HepG2 (cell line): ENCODE measurements around the gene PLXNC1. TPM values are rescaled to one million over a fixed set of nuclear protein-coding genes. Genes with fewer than 3 reads are reported as not detected.

Experiments used
- ATF7-NPFF ChIP-seq: sonication (generic); formaldehyde crosslinking; IDR thresholded peaks from 2 replicates; pipeline ENCODE4 v1.8.1; 2023; ENCODE audit warnings: mild to moderate bottlenecking, low read depth, missing genetic modification reagents, moderate library complexity
- FOXO1 ChIP-seq: sonication (generic); formaldehyde crosslinking; IDR thresholded peaks from 2 replicates; pipeline ENCODE4 v1.4.0; 2020; ENCODE audit warnings: missing genetic modification reagents
- GABPB1 ChIP-seq: IDR thresholded peaks from 2 replicates; pipeline ENCODE4 v1.6.1; 2016; ENCODE audit warnings: mild to moderate bottlenecking, missing genetic modification reagents, moderate library complexity, missing compliant biosample characterization
- HNF1B ChIP-seq: sonication (generic); formaldehyde crosslinking; IDR thresholded peaks from 2 replicates; pipeline ENCODE4 v1.5.1; 2020; ENCODE audit warnings: mild to moderate bottlenecking, moderate library complexity, missing genetic modification reagents
- HNRNPL ChIP-seq: fragments of 200-400 bp; formaldehyde crosslinking; IDR thresholded peaks from 2 replicates; pipeline ENCODE4 v1.6.1; 2017; ENCODE audit warnings: mild to moderate bottlenecking, low read depth, low read length
- KDM4B ChIP-seq: sonication (generic); formaldehyde crosslinking; IDR thresholded peaks from 2 replicates; pipeline ENCODE4 v1.4.0; 2020; ENCODE audit warnings: missing genetic modification reagents
- MYC ChIP-seq: sonication (generic); formaldehyde crosslinking; IDR thresholded peaks from 2 replicates; pipeline ENCODE4 v1.9.0; 2021; ENCODE audit warnings: missing genetic modification reagents, borderline replicate concordance
- MYPOP ChIP-seq: sonication (generic); formaldehyde crosslinking; IDR thresholded peaks from 2 replicates; pipeline ENCODE4 v1.8.1; 2023; ENCODE audit warnings: mild to moderate bottlenecking, moderate library complexity, missing genetic modification reagents
- PATZ1 ChIP-seq: sonication (generic); formaldehyde crosslinking; IDR thresholded peaks from 2 replicates; pipeline ENCODE4 v1.4.0; 2020; ENCODE audit warnings: missing genetic modification reagents
- PBX2 ChIP-seq: IDR thresholded peaks from 2 replicates; pipeline ENCODE4 v1.6.1; 2016; ENCODE audit warnings: control low read depth
- PCBP2 ChIP-seq: fragments of 200-400 bp; formaldehyde crosslinking; optimal IDR thresholded peaks from 2 replicates; pipeline ENCODE3; 2018; ENCODE audit warnings: low read length, low read depth; ENCODE audit not compliant: poor library complexity, severe bottlenecking
- SNAPC2 ChIP-seq: sonication (generic); formaldehyde crosslinking; IDR thresholded peaks from 2 replicates; pipeline ENCODE4 v1.8.1; 2022; ENCODE audit warnings: mild to moderate bottlenecking, missing genetic modification reagents
- SOX6 ChIP-seq, 2 experiments: fragments of 450-650 bp in 1 of 2; sonication (generic) in 1 of 2; formaldehyde crosslinking in 1 of 2; IDR thresholded peaks; 2 replicates each; pipeline versions ENCODE4 v1.4.0 to v1.6.1; 2017 to 2020; ENCODE audit warnings: antibody characterized with exemption in 1 of 2, mild to moderate bottlenecking in 1 of 2, missing genetic modification reagents in 1 of 2
- TBX3 ChIP-seq: fragments of 450-650 bp; IDR thresholded peaks from 2 replicates; pipeline ENCODE4 v1.6.1; 2017; ENCODE audit warnings: antibody characterized with exemption, mild to moderate bottlenecking, inconsistent platforms, borderline replicate concordance
- ZMAT3 ChIP-seq: sonication (generic); formaldehyde crosslinking; conservative IDR thresholded peaks from 2 replicates; pipeline ENCODE4 v1.7.0; 2021; ENCODE audit warnings: missing genetic modification reagents
- ZNF10 ChIP-seq: sonication (generic); formaldehyde crosslinking; IDR thresholded peaks from 2 replicates; pipeline ENCODE4 v1.4.0; 2020; ENCODE audit warnings: mild to moderate bottlenecking, low read depth, missing genetic modification reagents, borderline replicate concordance
- ZNF510 ChIP-seq: sonication (generic); formaldehyde crosslinking; IDR thresholded peaks from 2 replicates; pipeline ENCODE4 v1.4.0; 2020; ENCODE audit warnings: low read depth, mild to moderate bottlenecking, missing genetic modification reagents
- ZNF768 ChIP-seq: sonication (generic); formaldehyde crosslinking; IDR thresholded peaks from 2 replicates; pipeline ENCODE4 v1.4.0; 2020; ENCODE audit warnings: missing genetic modification reagents
- ZNF800 ChIP-seq: sonication (generic); formaldehyde crosslinking; IDR thresholded peaks from 2 replicates; pipeline ENCODE4 v1.4.0; 2020; ENCODE audit warnings: missing genetic modification reagents
- ZNF839 ChIP-seq: sonication (generic); formaldehyde crosslinking; IDR thresholded peaks from 2 replicates; pipeline ENCODE4 v1.4.0; 2020; ENCODE audit warnings: missing genetic modification reagents, mild to moderate bottlenecking, borderline replicate concordance
- ZNF841 ChIP-seq: sonication (generic); formaldehyde crosslinking; IDR thresholded peaks from 2 replicates; pipeline ENCODE4 v1.8.1; 2023; ENCODE audit warnings: missing genetic modification reagents, borderline replicate concordance
- polyA plus RNA-seq, 8 experiments: library from polyadenylated mRNA; depleted of rRNA in 3 of 8; stranded (reverse) in 7 of 8; unstranded in 1 of 8; fragments of >200 nt; fragmentation: Illumina TruSeq in 4 of 8; extraction: Trizol in 4 of 8; gene quantifications; 2 replicates each; pipeline versions ENCODE4 v1.2.1 to v1.2.3, GENCODE V29; 2011 to 2016; ENCODE audit warnings: low read depth in 4 of 8, missing spikeins in 1 of 8, mixed read lengths in 1 of 8; ENCODE audit not compliant: insufficient read depth in 1 of 8
- total RNA-seq, 5 experiments: library from RNA; depleted of rRNA; stranded (reverse); fragments of >200 nt; fragmentation: Illumina TruSeq; extraction: Trizol; gene quantifications; 2 replicates each; pipeline ENCODE4 v1.2.3, GENCODE V29; 2016; ENCODE audit warnings: low read depth in 1 of 5

PLXNC1 gene
- total and polyA plus RNA-seq, 2 of the 13 experiments (the other 11 are each of a cell fraction or from before 2014, with no cell fraction given) = 6.6 to 11.2 TPM

GRCh38 chr12:94149119-94149780 lies 873 bp downstream of the PLXNC1 start (continued):
- TF ChIP-seq SOX6 (IDR thresholded peaks at IDR 0.05) (no peak), SOX6 (CRISPR knock-in tag; IDR thresholded peaks at IDR 0.05) (no peak; the same call in 1 of the 2 replicates), PCBP2 (no peak), MYPOP (CRISPR knock-in tag) (peak; percentile 49; the same call in 1 of the 2 replicates), KDM4B (CRISPR knock-in tag) (0 out of 2 replicates have a peak, but pooled peaks have one; percentile 7), TBX3 (no peak), GABPB1 (CRISPR knock-in tag) (peak; percentile 55), PATZ1 (CRISPR knock-in tag) (peak; percentile 64), ZNF510 (no peak), PBX2 (CRISPR knock-in tag) (no peak), HNRNPL (0 out of 2 replicates have a peak, but pooled peaks have one; percentile 21), SNAPC2 (CRISPR knock-in tag) (peak; percentile 57; the same call in 1 of the 2 replicates), MYC (peak; percentile 58; the same call in 1 of the 2 replicates), ZNF841 (CRISPR knock-in tag) (peak; percentile 21; the same call in 1 of the 2 replicates), ZMAT3 (CRISPR knock-in tag) (peak; percentile 94), ZNF768 (CRISPR knock-in tag) (peak; percentile 78), ZNF800 (CRISPR knock-in tag) (peak; percentile 97), ZNF10 (CRISPR knock-in tag) (no peak), FOXO1 (peak; percentile 59; the same call in 1 of the 2 replicates), ATF7-NPFF (CRISPR knock-in tag) (no peak; the same call in none of the 2 replicates), ZNF839 (CRISPR knock-in tag) (peak; percentile 56; the same call in 1 of the 2 replicates), HNF1B (CRISPR knock-in tag) (no peak)
